Measurements from ENCODE around the gene KLF3.

- no peak for TF ChIP-seq KLF9 (tag by site-specific recombination; IDR thresholded peaks at IDR 0.05; ENCODE audit: low read depth)
- no peak for TF ChIP-seq CTCF (tag by site-specific recombination; IDR thresholded peaks at IDR 0.05)
- no peak for TF ChIP-seq ZEB2 (tag by site-specific recombination; IDR thresholded peaks at IDR 0.05)
- no peak for TF ChIP-seq ZNF133 (tag by site-specific recombination; IDR thresholded peaks at IDR 0.05)
These were observed 45.5 kb upstream of the KLF3 start for GRCh38 chr4:38618505-38618904.
